ENCODE results near the gene APP.

The APP gene

GRCh38 chr21:26080211-26080610 lies 90.4 kb downstream of the APP start:
- H3K9me2 ChIP-seq (replicated peaks; ENCODE audit: control insufficient read depth, low read length): no peaks in the 10 kb centered on the region; the same call in 1 of the 2 replicates
- H3K27me3 ChIP-seq (ENCODE audit: control insufficient read depth, low read length): no peaks in the 10 kb centered on the region
- H3K36me3 ChIP-seq (ENCODE audit: control insufficient read depth, low read length): no peaks in the 10 kb centered on the region
- H3K9me3 ChIP-seq (ENCODE audit: control insufficient read depth, insufficient read depth, low read length): peaks cover 3% of the 10 kb centered on the region; the same call in 1 of the 2 replicates
- no peak overlapping the region for H3K4me2 ChIP-seq (ENCODE audit: low read length)
- H3K4me3 ChIP-seq (ENCODE audit: low read length): no peak overlapping the region
- H3F3A ChIP-seq (ENCODE audit: control insufficient read depth, insufficient read depth): no peaks in the 10 kb centered on the region
- H3K27ac ChIP-seq (ENCODE audit: low read depth, low read length): no peak overlapping the region
- TF ChIP-seq CTCF (IDR thresholded peaks at IDR 0.05; ENCODE audit: low read depth, low read length, poor library complexity, severe bottlenecking) (no peak), EZH2phosphoT487 (IDR thresholded peaks at IDR 0.05; ENCODE audit: borderline replicate concordance, low read length) (no peak)
- H3K4me1 ChIP-seq (ENCODE audit: control insufficient read depth, low read length): no peaks in the 10 kb centered on the region
- H3K79me2 ChIP-seq (ENCODE audit: control insufficient read depth, low read length): no peaks in the 10 kb centered on the region
- H4K20me1 ChIP-seq (ENCODE audit: control insufficient read depth, insufficient read depth, low read depth, low read length): no peaks in the 10 kb centered on the region

GRCh38 chr21:26079366-26079765 lies 91.2 kb downstream of the APP start:
- H3K79me2 ChIP-seq (ENCODE audit: control insufficient read depth, low read length): no peaks in the 10 kb centered on the region
- H3K4me1 ChIP-seq (ENCODE audit: control insufficient read depth, low read length): no peaks in the 10 kb centered on the region
- no peaks in the 10 kb centered on the region for H3K9me2 ChIP-seq (replicated peaks; ENCODE audit: control insufficient read depth, low read length)
- no peaks in the 10 kb centered on the region for H3K36me3 ChIP-seq (ENCODE audit: control insufficient read depth, low read length)
- no peak overlapping the region for H3K4me2 ChIP-seq (ENCODE audit: low read length)
- H3K27me3 ChIP-seq (ENCODE audit: control insufficient read depth, low read length): no peaks in the 10 kb centered on the region
- no peak overlapping the region for H3K4me3 ChIP-seq (ENCODE audit: low read length)
- H3K27ac ChIP-seq (ENCODE audit: low read depth, low read length): no peak overlapping the region
- TF ChIP-seq CTCF (IDR thresholded peaks at IDR 0.05; ENCODE audit: low read depth, low read length, poor library complexity, severe bottlenecking) (no peak), EZH2phosphoT487 (IDR thresholded peaks at IDR 0.05; ENCODE audit: borderline replicate concordance, low read length) (no peak)
- H4K20me1 ChIP-seq (ENCODE audit: control insufficient read depth, insufficient read depth, low read depth, low read length): no peaks in the 10 kb centered on the region
- peaks cover 3% of the 10 kb centered on the region; the same call in 1 of the 2 replicates for H3K9me3 ChIP-seq (ENCODE audit: control insufficient read depth, insufficient read depth, low read length)
- no peaks in the 10 kb centered on the region for H3F3A ChIP-seq (ENCODE audit: control insufficient read depth, insufficient read depth)

- H3K9me3 ChIP-seq (ENCODE audit: control insufficient read depth, insufficient read depth, low read length): peaks cover 3% of the 10 kb centered on the region; the same call in 1 of the 2 replicates
- H3F3A ChIP-seq (ENCODE audit: control insufficient read depth, insufficient read depth): no peaks in the 10 kb centered on the region
- H3K79me2 ChIP-seq (ENCODE audit: control insufficient read depth, low read length): no peaks in the 10 kb centered on the region
- no peaks in the 10 kb centered on the region for H3K4me1 ChIP-seq (ENCODE audit: control insufficient read depth, low read length)
- H3K4me2 ChIP-seq (ENCODE audit: low read length): no peak overlapping the region
- no peaks in the 10 kb centered on the region for H3K9me2 ChIP-seq (replicated peaks; ENCODE audit: control insufficient read depth, low read length)
- TF ChIP-seq CTCF (IDR thresholded peaks at IDR 0.05; ENCODE audit: low read depth, low read length, poor library complexity, severe bottlenecking): no peak
- TF ChIP-seq EZH2phosphoT487 (IDR thresholded peaks at IDR 0.05; ENCODE audit: borderline replicate concordance, low read length): no peak
- no peaks in the 10 kb centered on the region for H3K36me3 ChIP-seq (ENCODE audit: control insufficient read depth, low read length)
- no peak overlapping the region for H3K27ac ChIP-seq (ENCODE audit: low read depth, low read length)
- H4K20me1 ChIP-seq (ENCODE audit: control insufficient read depth, insufficient read depth, low read depth, low read length): no peaks in the 10 kb centered on the region
- H3K4me3 ChIP-seq (ENCODE audit: low read length): no peak overlapping the region
- H3K27me3 ChIP-seq (ENCODE audit: control insufficient read depth, low read length): no peaks in the 10 kb centered on the region
These were observed 93.0 kb downstream of the APP start for GRCh38 chr21:26077521-26077920.

Measured in DOHH2 (cell line).